GM21367 (cell line): Measurements from ENCODE around the gene PALD1.
"Not testable (repeated sequence)": the region's sequence is repeated elsewhere in the genome, so short reads cannot be mapped to it uniquely, and the experiment has no call there.

Source experiments
- ATAC-seq: cut with Tn5 transposase; IDR thresholded peaks from one replicate; pipeline ENCODE4 v1.9.1; 2021; ENCODE audit not compliant: unreplicated experiment

PALD1 gene

DNA sequence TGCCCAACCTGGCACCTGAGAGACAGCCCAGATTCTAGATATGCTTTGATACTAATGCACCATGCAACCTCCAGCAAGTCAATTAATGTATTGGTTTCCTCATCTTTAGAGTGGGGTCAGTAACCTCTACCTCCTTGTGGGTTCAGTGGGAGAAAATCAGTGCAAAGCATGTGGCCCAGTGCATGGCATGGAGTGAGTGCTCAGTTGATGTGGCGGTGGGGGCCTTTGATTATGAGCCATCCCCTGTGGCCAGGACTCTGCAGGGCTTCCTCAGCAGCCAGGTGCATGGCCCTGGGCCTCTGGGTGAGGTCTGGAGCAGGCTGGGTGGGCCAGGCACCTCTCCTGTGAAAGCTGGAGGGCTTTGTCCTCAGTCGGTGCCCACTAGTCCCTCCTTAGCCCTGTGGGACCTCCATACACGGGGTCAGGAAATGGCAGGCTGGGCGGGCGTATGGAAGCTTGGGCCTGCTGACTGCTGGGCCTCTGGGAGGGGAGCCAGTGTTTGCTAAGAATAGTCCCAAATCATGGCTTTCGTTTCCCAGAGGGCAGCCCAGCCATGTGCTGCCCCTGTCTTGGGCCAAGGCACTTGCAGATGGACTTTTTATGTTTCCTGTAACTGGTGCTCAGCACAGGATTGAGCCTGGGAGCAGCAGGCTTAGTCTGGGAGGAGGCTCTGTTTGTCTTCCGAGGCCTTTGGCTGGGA, 3.4 kb downstream of the PALD1 start:
- ATAC-seq, result no peak

DNA sequence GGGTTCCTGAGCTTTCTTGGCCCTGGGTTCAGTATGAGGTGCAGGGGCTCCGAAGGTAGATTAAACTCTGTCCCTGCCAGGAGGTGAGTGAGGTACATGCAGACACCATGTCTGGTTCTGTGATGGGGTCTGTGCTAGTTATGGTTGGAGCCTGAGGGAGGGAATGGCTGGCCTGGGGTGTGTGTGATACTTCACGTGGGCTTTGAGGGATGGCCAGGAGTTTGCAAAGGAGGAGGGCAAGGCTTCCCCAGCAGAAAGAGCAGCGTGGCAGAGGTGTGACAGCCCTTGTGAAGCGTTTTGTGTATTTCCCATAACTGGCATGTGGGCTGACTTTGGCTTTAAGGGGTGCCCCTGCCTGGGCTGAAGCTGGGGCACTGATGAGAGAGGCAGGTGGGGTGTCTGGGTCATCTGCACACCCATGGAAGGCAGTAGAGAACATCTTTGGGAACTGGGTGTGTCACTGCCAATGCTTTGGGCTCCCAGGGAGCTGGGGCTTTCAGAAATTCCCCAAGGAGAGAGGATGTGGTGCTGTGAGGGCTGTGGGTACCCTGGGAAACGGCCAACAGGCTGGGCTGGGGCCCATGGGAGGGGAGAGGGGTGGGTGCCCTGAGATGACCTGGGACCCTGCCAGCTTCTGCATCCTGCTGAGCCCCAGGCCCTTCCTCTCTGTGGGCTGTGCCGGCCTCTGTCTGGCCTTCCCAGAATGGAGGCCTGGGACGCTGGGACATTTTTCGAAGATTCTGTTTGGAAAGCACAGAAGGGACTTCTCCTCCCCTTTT, 4.6 kb downstream of the PALD1 start:
- no peak for ATAC-seq

DNA sequence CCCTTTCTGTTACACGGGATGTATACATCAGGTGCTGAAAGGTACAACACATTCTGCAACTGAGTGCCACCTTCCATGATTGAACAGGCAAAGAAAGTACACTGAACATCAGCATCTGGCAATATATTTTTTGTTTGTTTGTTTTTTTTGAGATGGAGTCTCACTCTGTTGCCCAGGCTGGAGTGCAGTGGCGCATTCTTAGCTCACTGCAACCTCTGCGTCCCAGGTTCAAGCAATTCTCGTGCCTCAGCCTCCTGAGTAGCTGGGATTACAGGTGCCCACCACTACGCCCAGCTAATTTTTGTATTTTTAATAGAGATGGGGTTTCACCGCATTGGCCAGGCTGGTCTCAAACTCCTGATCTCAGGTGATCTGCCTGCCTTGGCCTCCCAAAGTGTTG, 5.3 kb downstream of the PALD1 start:
- not testable (repeated sequence) for ATAC-seq

DNA sequence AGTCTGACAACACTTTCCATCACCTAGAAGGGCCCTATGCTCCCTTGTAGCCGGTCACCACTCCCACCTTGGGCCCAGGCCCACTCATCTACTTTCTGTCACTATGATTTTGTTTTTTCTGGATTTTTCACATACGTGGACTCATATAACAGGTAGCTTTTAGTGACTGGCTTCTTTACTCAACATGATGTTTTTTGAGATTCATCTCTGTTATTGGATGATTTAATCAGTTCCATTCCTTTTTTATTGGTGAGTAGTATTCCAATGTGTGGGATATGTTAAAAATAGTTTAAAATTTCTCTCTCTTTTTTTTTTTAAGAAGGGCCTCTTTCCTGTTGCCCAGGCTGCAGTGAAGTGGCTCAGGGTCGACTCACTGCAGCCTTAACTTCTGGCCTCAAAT, 9.3 kb downstream of the PALD1 start:
- ATAC-seq, result no peak

DNA sequence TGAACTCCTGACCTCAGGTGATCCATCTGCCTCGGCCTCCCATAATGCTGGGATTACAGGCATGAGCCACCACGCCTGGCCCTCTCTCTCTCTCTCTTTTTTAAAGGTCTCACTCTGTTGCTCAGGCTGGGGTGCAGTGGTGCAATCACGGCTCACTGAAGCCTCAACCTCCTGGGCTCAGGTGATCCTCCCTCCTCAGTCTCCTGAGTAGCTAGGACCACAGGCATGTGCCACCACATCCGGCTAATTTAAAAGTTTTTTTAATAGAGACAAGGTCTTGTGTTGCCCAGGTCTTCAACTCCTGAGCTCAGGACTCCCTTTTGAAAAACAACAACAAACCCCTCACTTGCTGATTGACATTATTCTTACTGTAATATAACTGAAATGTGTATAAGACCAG, 11.6 kb downstream of the PALD1 start:
- no peak for ATAC-seq

DNA sequence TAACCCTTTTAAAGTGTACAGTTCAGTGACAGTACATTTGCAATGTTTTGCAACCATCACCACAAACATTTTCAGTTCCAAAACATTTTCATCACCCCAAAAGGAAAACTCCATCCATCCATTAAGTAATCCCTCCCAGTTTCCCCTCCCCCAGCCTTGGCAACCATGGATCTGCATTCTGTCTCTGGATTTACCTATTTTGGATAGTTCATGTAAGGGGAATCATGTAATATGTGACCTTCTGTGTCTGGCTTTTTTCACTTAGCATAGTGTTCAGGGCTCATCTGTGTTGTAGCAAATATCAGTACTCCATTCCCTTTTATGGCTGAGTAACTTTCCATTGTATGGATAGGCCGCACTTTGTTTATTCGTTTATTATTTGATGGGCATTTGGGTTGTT, 13.0 kb downstream of the PALD1 start:
- no peak for ATAC-seq

DNA sequence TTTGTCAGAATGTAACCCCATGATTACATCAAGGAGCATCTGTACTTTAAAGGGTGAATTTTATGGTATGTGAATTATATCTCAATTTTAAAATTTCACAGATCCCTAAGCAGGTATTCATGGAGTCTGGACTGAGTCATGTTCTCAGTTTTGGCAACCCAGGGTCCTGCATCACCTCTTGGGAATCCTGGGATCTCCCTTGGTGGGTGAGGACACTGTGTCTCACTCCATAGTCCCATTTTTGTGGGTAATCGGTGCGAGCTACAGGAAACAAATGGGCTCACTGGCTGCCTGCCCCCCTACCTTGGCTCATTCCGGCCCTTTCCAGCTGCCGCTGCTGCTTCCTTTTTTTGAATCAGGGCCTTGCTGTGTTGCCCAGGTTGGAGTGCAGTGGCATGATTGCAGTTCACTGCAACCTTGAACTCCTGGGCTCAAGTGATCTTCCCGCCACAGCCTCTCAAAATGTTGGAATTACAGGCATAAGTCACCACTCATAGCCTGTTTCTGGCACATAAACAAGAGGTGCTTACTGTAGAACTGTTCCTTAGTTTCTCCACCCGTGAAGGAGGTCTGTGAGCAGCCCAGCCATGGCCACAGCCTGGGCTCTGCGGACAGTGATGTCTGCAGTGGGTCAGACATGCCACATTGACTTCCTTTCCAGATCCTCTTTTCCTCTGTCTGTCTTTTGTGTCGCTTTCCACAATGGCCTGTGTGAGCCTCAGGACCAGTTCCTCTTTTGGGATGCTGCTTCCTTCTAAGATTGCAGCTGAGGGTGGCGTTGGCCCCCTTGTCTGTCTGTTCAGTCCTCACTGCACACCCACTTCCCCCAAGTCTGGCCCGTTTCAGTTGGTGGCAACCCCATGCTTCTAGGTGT, 14.5 kb downstream of the PALD1 start:
- ATAC-seq, result no peak

DNA sequence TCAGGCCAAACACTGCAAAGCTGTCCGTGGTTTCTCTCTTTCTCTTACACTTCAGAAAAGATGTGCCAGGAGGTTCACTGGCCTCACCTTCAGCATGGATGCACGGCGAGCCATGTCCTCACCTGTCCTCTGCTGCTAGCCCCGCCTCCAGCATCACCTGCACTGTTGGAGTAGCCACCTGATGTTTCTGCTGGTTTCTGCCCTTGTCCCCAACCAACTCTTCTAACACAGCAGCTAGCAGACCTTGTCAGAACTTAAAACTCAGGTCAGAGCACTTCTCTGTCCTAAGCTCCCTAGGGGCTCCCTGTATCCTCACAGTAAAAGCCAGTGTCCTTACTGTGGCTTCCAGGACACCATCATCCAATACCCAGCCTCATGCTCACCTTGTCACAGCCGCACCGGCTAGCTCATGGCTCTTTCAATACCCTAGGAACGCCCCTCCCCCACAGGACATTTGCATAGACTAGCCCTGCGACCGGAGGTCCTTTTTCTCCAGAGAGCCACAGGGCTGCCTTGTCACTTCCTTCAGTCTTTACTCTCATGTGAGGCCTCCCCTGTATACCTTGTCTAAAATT, 15.2 kb downstream of the PALD1 start:
- peak; percentile 59 for ATAC-seq

DNA sequence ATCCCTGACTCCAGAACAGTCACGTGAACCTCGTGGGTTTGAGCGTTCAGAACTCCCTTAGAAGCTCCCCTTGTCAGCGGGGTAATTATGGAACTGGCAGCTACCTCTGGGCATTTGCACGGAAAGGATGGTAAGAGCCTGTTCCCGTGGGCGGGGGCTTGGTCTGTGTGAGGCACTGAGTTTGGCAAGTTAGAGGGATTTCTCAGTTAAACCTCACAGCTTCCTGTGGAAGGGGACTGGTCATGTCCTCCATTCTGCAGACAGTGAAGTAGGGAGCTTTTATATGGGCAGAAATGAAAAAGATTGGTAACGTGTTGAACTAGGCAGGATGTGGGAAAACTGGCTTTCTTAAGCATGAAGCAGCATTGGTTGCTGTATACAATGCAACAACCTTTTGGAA, 16.0 kb downstream of the PALD1 start:
- ATAC-seq, result no peak

DNA sequence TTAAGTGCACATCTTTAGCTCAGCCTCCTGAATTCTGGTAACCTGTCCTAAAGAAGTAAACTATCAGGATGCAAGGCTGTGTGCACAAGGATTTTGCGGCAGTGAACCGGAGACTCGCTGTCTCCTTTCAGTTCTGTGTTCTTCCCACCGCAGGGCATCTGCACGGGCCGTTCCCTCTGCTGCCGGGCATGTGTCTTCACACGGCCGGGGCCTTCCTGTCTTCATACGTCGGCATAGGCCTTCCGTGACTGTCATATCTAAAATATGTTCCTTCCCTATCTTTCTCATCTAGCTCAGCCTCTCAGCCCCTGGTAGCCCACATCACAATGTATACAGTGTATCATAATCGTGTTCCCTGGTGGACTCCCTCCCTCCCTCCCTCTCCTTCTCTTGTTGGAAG, 16.4 kb downstream of the PALD1 start:
- ATAC-seq, result no peak

DNA sequence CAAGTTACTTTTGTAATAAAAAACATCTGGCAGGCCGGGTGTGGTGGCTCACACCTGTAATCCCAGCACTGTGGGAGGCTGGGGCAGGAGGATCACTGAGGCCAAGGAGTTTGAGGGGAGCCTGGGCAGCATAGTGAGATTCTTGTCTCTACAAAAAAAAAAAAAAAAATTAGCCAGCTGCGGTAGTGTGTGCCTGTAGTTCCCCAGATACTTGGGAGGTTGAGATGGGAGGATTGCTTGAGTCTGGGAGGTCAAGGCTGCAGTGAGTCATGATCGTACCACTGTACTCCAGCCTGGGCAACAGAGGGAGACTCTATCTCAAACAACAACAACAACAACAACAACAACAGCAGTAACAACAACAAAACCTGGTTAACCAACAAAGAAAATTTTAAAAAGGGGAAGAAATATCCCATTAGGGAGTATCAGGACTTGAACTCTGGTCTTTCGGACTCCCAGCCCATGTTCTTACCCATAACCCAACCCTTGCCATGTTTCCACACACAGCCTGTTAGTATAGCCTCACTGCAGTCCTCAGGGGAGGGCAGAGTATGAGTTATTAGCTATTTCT, 17.2 kb downstream of the PALD1 start:
- no peak for ATAC-seq

DNA sequence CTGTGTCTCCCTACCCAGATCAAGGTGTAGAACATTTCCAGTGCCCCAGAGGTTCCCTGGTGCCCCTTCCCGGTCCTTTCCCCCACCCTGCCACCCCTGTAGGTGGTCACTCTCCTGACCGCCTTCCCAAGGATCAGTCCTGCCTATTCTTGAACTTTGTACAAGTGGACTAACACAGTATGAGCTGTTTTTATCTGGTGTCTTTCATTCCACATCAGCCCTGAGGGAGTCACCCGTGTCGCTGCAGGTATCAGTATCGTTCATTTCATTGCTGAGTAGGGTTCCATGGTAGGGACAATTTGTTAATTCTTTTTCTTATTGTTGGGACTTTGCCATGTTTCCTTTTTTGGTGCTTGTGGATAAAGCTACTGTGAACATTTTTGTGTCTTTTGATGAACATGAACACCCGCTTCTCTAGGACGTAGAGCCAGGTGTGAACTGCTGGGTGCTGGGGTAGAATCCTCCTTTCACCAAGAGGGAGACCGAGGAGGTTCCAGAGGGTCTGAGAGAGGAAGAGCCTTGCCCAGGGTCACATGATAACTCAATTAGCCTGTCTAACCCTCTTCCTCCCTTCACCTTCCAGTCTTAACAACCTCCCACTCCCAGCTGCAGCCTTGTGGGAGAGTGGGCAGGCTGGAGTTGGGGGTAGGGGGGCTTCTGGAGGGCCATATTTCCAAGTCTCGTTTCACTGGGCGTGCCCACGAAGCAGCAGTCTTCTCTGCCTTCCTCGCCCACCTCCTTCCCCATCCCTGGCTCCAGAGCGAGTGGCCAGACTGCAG, 18.0 kb downstream of the PALD1 start:
- ATAC-seq, result no peak

DNA sequence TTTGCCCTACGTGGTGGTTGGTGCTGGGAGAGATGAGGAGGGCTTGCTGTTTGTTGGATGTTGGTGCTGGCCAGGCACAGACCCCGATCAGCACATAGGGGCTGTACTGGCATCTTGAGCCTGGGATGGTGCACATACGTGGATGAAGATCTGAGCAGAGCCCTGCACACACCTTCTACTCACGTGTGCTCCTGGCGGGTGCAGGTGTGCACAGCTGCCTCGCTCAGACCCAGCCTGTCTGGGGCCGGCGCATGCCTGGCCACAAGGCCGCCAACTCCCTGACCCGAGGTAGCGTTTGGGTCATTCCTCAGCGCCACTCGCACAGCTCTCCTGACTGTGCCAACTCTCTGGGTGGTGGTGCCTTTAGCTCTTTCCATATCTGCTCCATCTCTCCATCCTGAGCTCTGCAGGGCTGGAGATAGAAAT, 18.6 kb downstream of the PALD1 start:
- ATAC-seq, result no peak

DNA sequence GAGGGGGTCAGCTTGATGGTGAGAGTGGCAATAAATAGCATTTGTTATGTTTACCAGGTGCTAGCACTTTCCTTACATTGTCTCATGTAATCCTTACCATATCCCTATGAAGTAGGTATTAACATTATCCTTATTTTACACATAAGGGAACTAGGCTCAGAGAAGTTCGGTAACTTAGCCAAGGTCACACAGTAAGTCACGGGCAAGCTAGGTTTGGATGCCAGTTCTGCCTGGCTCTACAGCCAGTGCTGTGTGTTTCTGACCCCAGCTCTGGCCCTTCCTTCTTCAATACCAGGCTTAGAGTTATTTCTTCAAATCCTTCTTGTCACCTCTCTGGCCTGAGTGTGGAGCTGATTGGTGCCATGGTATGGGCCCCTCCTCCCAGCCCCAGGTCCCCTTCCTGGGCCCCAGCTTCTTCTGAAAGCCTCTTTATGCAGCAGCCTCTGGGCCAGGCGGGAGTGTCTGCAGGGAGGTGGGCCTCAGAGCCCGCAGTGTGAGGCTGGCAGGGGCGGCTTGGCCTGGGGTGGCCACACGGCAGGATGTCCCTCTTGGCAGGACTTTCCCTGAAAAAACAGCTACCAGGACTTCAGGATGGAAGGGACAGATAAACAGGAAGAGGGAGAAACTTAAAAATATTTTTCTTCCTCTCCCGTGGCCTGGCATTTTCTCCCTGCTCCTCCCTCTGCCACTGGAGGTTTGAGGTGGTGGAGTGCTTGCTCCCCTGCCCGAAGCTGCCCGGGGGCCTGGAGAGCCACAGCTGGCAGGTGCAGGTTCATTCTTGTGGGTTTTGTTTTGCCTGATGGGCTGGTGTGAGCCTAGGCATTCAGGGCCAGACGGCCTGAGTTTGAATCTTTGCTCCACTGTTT, 20.6 kb downstream of the PALD1 start:
- ATAC-seq, result no peak

DNA sequence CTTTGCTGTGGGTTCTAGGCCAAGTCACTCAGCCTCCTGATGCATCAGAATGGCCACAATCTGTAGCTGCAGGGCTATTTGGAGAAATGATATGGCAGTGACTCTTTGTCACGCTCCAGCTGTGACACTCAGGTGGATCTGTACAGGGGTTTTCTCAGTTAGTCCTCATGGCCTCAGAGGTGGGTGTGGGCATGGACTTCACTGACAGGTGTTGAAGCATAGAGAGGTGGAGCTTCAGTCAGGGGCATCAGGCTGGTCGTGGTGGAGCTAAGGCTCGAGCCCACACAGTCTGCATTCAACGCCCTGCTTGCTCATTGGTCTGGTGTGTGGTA, 21.2 kb downstream of the PALD1 start:
- ATAC-seq, result no peak

DNA sequence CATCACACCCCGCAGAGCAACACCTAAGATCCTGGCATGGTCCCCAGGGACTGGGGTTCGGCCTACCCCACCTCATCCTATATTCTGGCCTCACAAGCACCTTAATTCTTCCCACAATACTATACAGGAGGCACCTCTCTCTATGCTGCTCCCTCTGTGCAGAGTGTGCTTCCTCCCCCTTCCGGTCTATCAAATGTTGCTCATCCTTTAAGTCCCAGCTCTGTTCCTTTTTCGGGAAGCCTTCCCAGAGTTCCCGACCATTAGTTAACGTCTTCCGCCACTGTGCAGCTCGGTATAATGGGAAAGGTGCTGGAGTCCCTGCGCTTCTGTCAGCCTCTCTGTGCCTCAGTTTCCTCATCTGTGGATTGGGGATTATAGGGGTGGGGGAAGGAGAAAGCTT, 21.8 kb downstream of the PALD1 start:
- ATAC-seq, result no peak

DNA sequence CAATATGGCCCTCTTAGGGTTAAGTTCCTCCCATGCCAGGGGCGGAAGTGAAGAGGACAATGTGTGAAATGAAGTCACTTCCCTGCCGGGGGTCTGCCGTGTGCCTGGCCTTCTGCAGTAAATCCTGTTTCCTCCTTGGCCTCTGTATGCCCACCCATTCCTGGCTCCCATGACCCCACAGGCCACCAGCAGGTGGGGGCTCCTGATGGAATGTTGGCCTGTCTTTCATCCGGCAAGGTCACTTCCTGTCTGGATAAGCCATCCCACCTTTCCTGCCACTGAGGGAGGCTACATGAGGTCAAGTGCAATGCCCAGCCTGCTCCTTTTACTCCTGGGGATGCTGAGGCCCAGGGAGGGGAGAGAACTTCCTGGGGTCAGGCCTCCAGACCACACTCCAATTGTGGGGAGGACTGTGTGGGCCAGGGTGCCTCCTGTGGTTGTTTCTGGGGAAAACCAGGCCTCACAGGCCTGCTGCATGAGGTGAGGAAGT, 22.3 kb downstream of the PALD1 start:
- no peak for ATAC-seq

DNA sequence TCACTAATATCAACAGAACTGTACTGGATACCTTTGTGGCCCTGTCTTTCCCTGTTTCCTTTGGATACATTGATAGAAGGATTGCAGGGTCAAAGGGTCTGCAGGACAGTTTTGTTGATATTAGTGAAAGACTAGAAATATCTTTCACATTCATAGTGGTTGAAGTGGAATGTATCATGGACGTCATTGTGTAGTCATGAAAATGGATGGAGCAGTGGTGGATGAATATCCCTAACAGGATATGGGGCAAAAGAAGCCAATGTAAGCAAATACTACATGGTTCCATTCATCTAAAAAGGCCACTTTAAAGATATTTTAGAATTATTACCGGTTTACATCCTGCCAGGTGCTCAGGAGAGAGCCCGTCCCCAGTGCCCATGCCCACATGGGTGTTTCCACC, 23.8 kb downstream of the PALD1 start:
- ATAC-seq, result no peak

DNA sequence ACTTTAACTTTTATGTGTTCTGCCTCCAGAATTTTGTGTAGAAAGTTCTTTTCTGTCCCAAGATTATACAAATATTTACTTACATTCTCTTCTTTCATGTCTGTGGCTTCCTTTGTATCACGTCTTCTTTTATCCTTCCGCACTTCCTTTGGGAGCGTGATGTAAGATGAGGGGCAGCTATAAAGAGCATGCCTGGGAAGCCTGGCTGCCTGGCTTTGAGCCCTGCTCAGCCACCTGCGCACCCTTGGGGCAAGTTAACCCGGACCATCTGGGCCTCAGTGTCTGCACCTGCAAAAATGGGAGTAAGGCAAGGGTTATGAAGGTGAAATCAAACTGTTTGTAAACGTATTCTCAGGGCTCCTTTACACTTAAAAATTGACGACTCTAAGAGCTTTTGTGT, 25.2 kb downstream of the PALD1 start:
- no peak for ATAC-seq
